ENCODE data around the gene COG7. TPM values are rescaled to one million over a fixed set of nuclear protein-coding genes. Genes with fewer than 3 reads are reported as not detected.

The COG7 gene
- total and polyA plus RNA-seq, 2 of the 13 experiments (the other 11 are each of a cell fraction or from before 2014, with no cell fraction given), result 12.6 to 54.5 TPM

GRCh38 chr16:23485257-23485614 lies 32.2 kb upstream of the COG7 start (continued):
- TF ChIP-seq AHDC1 (CRISPR knock-in tag; IDR thresholded peaks at IDR 0.05; ENCODE audit: borderline replicate concordance) (no peak), FOXM1 (CRISPR knock-in tag; IDR thresholded peaks at IDR 0.05) (no peak), ZGPAT (CRISPR knock-in tag; IDR thresholded peaks at IDR 0.05) (no peak), SRF (IDR thresholded peaks at IDR 0.05; ENCODE audit: low read depth, low read length) (no peak)

- Histone ChIP-seq H2AFZ (ENCODE audit: low read length) (no peak overlapping the region), H3K36me3 (replicated peaks in 1 of 2; ENCODE audit: control insufficient read depth in 1 of 2, insufficient read depth in 2 of 2, low read length in 2 of 2) (peaks cover 78 to 96% of the 10 kb centered on the region in 2 experiments), H4K20me1 (ENCODE audit: insufficient read depth, low read length) (no peaks in the 10 kb centered on the region), H3K4me2 (ENCODE audit: low read depth, low read length) (no peak overlapping the region), H3K27me3 (ENCODE audit: control insufficient read depth in 1 of 2, insufficient read depth in 2 of 2, low read length in 2 of 2) (no peaks in the 10 kb centered on the region; a peak in 1 of 5 replicates), H3K27ac (ENCODE audit: extremely low read length, insufficient read depth, low read length) (no peak overlapping the region), H3K79me2 (ENCODE audit: insufficient read depth, low read length) (no peaks in the 10 kb centered on the region), H3K4me1 (ENCODE audit: insufficient read depth, low read length) (no peaks in the 10 kb centered on the region), H3K9ac (ENCODE audit: insufficient read depth, low read depth, low read length) (no peak overlapping the region), H3K9me3 (ENCODE audit: low read length) (no peaks in the 10 kb centered on the region), H3K4me3 (replicated peaks in 1 of 3; ENCODE audit: insufficient read depth in 1 of 3, low read depth in 2 of 3, low read length in 3 of 3) (no peak overlapping the region)
- ATAC-seq, result no peak
- in situ Hi-C loops (cut with HindIII; ENCODE audit: extremely low pct_ligation_motif_present, low pct_unique_long_range_greater_than_20kb) (no loop called here), intact Hi-C loops (cut with micrococcal nuclease; ENCODE audit: unreplicated experiment) (no loop called here)
- POLR2A ChIA-PET, result no interaction called here
- BruUV-seq (replicated peaks), result no TSS peak
- 98% methylated on average over 8 of the region's 8 CpGs for WGBS (ENCODE audit: low lambda C conversion rate)
- FAIRE-seq, result no peak
- CTCF ChIA-PET (ENCODE audit: low intra/inter-chr PET ratio, low total read pairs), result no interaction called here
- DNase-seq (ENCODE audit: low spot score), result no peak
- TF ChIP-seq CEBPG (CRISPR knock-in tag; IDR thresholded peaks at IDR 0.05), result 0 out of 2 replicates have a peak, but pooled peaks have one; percentile 13
- TF ChIP-seq CEBPB (IDR thresholded peaks at IDR 0.05; ENCODE audit: borderline replicate concordance, low read depth, low read length), result peak; percentile 85
- TF ChIP-seq GABPB1 (CRISPR knock-in tag; IDR thresholded peaks at IDR 0.05), result no peak
- TF ChIP-seq ZNF3 (CRISPR knock-in tag; IDR thresholded peaks at IDR 0.05), result no peak
- no peak for TF ChIP-seq ZNF652 (CRISPR knock-in tag; IDR thresholded peaks at IDR 0.05; ENCODE audit: borderline replicate concordance, low read depth)
These were observed 31.7 kb upstream of the COG7 start for GRCh38 chr16:23484510-23485256.

Measured in HepG2 (cell line).